ENCODE results near the gene RNASE7.
A peak's percentile ranks its signal among the peaks of the same experiment; 100 is the strongest.

RNASE7 gene

GRCh38 chr14:21043974-21044618 is 1.9 kb downstream of the RNASE7 start:
- DNase-seq = no peak

GRCh38 chr14:21047378-21047781 is 5.2 kb downstream of the RNASE7 start:
- DNase-seq = no peak

DNA sequence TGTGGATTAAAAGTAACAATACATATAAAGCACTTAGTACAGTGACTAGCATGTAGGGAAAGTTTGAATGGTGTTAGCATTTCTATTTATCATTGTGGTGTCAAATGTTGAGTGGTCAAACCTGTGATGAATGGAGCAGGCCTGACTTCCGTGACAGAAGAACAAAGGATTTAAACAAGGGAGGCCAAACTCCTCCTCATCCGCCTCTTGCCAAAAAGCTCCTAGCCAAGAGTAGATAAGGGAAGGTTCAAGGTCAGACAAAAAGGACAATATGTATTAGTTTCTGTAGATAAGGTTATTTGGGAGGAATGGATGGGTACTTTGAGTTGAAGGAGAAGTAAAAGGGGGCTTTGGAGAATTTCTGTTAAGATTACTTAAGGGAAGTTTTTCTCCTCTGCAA is 6.5 kb downstream of the RNASE7 start:
- DNase-seq = no peak

DNA sequence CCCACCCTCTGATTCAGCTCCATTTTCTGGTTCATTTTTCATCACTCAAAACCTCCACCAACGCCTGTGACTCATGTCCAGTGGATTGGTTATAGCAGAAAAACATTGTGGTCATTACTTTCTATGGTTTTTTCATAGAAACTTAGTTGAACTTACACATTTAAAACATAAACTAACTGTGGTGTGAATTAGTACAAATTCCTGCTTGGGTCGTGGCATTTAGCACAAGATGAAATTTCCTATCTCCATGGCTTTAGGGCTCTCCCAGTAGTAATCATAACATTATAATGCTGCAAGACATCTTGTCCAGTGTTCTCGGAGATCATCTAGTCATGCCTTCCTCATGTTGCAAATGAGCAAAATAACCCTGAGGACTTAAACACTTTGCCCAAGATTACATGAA is 7.1 kb downstream of the RNASE7 start:
- no peak for DNase-seq

DNA sequence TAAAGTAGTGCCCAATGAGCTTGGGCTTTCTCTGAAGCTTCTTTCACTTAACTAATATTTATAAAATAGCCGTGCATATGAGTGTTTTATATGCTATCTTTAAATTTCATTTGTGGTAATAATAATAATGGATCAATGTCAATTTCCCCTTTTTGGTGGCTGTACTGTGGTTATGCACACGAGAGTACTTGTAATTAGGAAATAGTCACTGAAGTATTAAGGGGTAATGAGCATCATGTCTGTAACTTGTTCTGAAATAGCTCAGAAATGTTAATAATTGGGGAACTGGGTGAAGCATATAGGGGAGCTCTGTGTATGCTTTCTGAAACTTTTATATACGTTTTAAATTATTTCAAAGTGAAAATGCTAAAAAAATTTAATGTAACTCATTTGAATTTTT is 8.4 kb downstream of the RNASE7 start:
- no peak for DNase-seq

GRCh38 chr14:21053184-21054122 is 11.3 kb downstream of the RNASE7 start:
- no peak for DNase-seq

DNA sequence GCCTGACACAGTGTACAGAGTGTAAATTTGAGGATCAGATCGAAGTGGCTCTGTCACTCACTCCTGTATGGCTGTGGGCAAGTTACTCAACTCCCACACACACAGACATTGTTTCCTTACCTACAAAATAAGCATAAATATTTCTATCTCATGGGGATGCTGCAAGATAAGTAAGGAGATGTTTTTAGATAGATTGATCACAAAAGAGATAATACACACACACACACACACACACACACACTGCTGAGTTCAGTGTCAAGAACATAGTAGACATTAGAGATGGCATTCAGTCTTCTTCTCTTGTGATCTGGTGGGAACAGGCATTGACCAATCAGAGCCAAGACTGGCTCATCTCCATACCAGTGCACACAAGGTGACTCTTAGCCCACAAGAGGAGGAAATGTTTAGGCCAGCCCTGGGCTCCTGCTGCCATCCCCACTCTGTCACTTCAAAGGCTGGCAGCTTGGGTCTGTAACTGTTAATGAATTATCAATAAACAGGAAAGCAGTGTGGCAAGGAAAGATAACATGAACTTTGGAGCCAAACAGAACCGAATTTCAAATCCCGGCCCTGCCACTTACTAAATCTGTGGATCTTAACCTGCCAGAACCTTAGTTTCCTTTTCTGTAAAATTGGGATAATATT is 12.1 kb downstream of the RNASE7 start:
- DNase-seq = no peak

DNA sequence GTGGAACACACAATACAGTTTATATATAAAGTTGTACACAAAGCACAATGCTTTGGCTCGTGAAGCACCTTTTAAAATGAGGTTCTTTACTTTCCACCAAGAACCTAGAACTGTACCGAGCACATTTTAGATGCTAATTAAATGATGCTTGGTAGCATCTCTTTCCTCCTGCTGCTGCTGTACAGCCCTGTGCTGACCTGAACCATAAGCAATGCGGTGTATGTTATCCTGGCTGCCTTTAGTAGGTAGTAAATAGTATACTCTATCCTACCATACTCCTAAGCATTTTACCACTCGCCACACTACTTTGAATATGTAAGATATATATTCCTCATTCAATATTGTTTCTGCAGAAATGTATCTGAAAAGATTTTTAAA is 12.6 kb downstream of the RNASE7 start:
- no peak for DNase-seq

GRCh38 chr14:21055432-21056117 is 13.4 kb downstream of the RNASE7 start:
- no peak for DNase-seq

DNA sequence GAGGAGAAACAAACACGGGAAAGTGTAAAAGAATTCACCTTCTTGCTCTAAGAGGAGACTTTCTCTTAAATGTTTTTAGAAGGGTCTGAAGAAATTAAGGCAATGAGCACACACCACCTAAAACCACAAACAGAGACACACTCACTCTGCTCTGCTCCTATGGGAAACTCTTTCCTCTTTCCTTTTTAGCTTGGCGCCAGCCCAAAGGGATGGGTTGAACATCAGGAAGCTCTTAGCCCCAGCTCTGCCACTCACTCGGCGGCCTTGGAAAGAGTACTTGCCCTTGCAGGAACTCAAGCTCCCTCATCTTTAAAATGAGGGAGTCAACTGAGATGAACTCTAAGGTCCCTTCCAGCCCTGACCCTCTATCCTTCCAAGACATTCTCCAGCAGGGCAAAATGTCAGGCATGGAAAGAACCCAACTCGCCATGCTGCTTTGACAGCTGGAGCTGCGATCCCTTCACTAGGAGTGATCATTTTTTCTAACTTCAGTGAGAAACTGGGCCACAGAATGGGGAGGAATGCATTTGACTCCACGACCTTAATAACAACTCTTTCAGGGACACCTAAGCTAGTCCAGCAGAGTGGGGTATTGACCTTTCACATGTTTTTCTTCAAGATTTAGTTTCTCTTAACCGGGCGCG is 14.5 kb downstream of the RNASE7 start:
- no peak for DNase-seq

DNA sequence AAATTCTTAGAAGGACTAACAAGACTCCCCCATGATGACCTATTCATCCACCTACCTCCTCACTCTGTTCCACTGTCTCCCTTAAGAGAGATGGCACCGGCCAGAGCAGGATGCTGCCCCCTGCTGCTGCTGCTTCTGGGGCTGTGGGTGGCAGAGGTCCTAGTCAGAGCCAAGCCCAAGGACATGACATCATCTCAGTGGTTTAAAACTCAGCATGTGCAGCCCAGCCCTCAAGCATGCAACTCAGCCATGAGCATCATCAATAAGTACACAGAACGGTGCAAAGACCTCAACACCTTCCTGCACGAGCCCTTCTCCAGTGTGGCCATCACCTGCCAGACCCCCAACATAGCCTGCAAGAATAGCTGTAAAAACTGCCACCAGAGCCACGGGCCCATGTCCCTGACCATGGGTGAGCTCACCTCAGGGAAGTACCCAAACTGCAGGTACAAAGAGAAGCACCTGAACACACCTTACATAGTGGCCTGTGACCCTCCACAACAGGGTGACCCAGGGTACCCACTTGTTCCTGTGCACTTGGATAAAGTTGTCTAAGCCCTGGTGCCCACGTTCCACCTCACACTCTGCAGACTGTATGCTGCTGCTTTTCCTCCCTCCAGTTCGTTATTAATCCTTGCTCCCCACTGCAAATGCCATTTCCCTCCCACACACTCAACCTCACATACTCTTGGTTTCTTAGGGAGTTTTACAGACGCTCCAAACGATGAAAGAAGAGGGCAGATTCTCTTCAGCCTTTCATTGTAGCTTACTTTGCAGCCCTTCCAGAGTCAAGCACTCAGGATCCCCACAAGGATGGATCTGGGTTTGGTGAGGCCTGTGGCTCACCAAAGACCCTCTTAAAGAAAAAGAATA is 15.9 kb downstream of the RNASE7 start, which contains the start of gene RNASE8:
RNASE8 (plus strand) TSS at position 20 of the 873 bp plus-strand sequence; CDS start at position 91, 71 bp downstream.
- DNase-seq = no peak

DNA sequence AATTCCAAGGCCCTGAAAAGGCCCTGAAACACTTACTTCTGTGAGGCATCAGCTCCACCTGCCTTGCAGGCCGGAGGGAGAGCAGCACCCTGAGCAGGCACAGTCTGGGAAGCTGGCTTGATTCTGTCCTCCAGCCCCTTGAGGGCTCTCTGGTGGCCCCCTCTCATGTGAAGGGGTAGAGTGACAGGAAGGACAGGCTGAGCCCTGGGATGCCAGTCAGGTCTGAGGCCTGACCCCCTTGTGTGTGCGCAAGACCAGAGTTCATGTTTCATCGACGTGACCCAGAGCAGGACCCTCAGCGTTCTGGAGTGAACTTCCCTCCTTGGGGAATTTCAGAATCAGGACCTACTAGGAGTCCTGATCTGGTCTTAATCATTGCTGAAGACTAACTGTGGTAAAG is 16.7 kb downstream of the RNASE7 start:
- DNase-seq = no peak

DNA sequence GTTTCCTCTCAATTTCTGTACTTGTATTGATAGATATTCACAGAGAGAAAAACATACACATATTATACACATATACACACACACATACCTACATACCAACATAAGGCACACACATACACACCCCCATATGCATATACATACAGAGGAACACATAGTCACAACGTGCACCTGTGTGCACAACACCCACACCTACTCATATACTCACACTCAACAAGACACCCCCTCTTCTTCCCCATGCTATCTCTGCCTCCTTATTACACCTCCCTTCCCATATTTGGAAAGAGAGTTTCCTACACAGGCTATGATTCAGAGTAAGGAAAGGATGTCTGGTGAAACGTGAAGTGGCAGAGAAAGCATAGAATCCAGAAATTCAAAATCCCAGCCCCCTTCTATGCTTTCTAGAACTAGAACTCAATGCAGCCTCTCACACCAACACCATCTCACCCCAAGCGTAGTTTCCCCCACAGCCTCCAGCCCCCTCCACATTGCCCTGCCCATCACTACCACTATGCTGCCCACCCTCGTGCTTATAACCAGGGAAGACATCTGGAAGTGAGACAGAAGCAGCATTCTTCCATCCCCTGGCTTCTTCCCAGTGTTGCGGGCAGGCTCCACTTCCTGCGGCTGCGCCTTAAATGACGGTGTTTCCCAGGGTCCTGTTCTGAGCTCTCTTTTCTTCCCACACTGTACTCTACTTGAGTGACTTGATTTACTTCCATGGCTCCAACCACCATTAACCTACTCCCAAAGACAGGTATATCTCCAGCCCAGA is 17.9 kb downstream of the RNASE7 start:
- no peak for DNase-seq

DNA sequence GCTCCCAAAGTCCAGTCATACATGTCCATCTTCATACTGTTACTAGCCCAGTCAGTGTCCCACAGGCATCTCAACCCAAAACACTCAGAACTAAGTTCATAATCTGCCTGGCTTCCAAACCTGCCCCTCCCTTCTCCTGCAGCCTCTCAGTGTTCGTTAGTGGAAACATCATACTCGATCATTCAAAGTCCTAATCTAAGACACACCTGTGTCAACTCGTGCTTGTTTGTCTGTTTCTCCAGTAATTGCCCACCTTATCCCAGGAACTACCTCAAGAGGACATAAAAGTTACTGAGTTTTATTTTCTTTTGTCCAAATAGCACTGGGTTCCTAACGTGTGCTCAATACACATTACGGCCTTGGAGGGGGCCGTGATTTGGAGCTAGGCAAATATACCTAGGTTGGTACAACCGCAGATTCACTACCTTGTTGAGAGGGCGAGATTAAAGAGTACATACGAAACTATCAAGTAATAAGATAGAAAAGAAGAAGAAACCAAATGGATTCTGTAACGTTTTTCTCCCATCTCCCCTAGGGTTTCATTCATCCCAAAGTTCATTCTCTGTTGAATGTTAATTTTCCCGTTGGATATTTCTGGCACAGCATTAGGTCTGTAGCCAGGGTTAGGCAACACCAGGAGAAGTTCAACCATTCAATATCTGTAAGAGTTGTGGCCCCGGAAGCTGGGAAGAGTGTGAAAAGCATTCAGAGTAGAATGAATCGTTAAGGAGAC is 18.6 kb downstream of the RNASE7 start:
- no peak for DNase-seq

GRCh38 chr14:21061347-21061668 is 19.1 kb downstream of the RNASE7 start:
- DNase-seq = no peak

GRCh38 chr14:21063479-21063878 is 21.3 kb downstream of the RNASE7 start:
- DNase-seq = no peak

- peak; percentile 24 for DNase-seq
Measured at GRCh38 chr14:21066882-21067502, 24.8 kb downstream of the RNASE7 start.

GRCh38 chr14:21068521-21069387 is 26.6 kb downstream of the RNASE7 start:
- peak; percentile 82 for DNase-seq
